ENCODE measurements around the gene MGLL.

The MGLL gene

GRCh38 chr3:127765735-127766134, 56.6 kb downstream of the MGLL start:
- TF ChIP-seq, protein P1, sequence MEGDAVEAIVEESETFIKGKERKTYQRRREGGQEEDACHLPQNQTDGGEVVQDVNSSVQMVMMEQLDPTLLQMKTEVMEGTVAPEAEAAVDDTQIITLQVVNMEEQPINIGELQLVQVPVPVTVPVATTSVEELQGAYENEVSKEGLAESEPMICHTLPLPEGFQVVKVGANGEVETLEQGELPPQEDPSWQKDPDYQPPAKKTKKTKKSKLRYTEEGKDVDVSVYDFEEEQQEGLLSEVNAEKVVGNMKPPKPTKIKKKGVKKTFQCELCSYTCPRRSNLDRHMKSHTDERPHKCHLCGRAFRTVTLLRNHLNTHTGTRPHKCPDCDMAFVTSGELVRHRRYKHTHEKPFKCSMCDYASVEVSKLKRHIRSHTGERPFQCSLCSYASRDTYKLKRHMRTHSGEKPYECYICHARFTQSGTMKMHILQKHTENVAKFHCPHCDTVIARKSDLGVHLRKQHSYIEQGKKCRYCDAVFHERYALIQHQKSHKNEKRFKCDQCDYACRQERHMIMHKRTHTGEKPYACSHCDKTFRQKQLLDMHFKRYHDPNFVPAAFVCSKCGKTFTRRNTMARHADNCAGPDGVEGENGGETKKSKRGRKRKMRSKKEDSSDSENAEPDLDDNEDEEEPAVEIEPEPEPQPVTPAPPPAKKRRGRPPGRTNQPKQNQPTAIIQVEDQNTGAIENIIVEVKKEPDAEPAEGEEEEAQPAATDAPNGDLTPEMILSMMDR (conservative IDR thresholded peaks at IDR 0.05; ENCODE audit: low read length) = no peak
- no peak for DNase-seq (ENCODE audit: low read depth)
- no peak overlapping the region for H3K4me3 ChIP-seq (ENCODE audit: low read length)

- H3K4me3 ChIP-seq (ENCODE audit: low read length) = no peak overlapping the region
- peak; percentile 54 for DNase-seq (ENCODE audit: low read depth)
- TF ChIP-seq, protein P1 (conservative IDR thresholded peaks at IDR 0.05; ENCODE audit: low read length) = 0 out of 2 replicates have a peak, but pooled peaks have one; percentile 13
Measured at GRCh38 chr3:127764841-127765362, 57.4 kb downstream of the MGLL start.

GRCh38 chr3:127764301-127764700, 58.0 kb downstream of the MGLL start:
- no peak for DNase-seq (ENCODE audit: low read depth)
- H3K4me3 ChIP-seq (ENCODE audit: low read length) = no peak overlapping the region
- TF ChIP-seq, protein P1 (conservative IDR thresholded peaks at IDR 0.05; ENCODE audit: low read length) = no peak

DNA sequence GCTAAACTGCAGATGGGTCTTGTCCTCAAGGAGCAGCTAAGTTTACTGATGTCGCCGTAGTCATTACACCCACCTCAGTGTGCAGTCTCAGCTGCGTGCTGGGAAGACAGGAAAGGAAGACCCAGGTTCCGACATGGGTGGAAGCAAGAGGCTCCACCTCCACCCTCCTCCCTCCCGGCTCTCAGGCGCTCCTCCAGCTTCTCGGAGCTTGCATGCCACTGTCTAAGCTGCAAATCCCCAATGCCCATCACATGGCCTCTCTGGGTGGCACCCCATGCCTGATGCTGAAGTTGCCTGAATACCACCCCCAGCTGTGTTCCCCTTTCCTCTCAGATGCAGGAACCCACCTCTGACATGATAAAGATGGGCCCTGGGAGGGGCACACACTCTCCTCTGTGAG, 58.5 kb downstream of the MGLL start:
- no peak for DNase-seq (ENCODE audit: low read depth)
- no peak overlapping the region for H3K4me3 ChIP-seq (ENCODE audit: low read length)
- TF ChIP-seq, protein P1 (conservative IDR thresholded peaks at IDR 0.05; ENCODE audit: low read length) = no peak

DNA sequence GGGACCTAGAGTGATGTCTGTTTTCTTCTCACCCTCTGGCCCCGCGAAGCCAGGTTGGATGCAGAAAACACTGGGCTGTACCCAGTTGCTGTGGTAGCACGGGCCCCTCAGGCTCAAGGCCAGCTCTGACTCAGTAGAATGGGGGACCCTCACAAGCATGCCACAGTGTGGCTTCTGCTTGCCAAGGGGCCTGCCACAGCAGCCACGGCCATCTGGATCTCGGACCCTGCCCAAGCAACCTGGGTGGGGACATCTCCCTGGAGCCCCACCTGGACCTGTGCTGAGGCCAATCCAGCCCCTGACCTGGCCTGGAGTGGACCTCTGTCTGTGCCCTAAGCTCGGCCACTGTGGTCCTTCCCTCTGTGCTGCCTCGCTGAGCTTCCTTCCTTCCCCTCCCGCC, 59.0 kb downstream of the MGLL start:
- TF ChIP-seq, protein P1 (conservative IDR thresholded peaks at IDR 0.05; ENCODE audit: low read length) = no peak
- DNase-seq (ENCODE audit: low read depth) = no peak
- H3K4me3 ChIP-seq (ENCODE audit: low read length) = no peak overlapping the region

DNA sequence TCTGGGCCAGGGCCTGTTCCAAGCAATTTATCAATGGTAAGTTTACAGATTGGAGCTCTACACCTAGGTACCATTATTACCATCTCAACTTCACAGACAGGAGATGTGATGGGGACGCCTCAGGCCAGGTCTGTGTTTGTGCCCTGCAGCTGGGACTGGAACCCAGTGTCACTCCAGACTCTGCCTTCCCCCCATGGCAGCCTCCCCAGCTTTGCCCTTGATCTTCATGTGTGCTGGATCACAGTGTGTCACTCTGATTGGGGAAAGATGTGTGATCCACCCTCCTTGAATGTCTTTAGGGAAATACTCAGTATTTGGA, 59.6 kb downstream of the MGLL start:
- TF ChIP-seq, protein P1 (conservative IDR thresholded peaks at IDR 0.05; ENCODE audit: low read length) = no peak
- no peak overlapping the region for H3K4me3 ChIP-seq (ENCODE audit: low read length)
- DNase-seq (ENCODE audit: low read depth) = no peak

- TF ChIP-seq, protein P1 (conservative IDR thresholded peaks at IDR 0.05; ENCODE audit: low read length) = no peak
- no peak for DNase-seq (ENCODE audit: low read depth)
- H3K4me3 ChIP-seq (ENCODE audit: low read length) = no peak overlapping the region
Measured at GRCh38 chr3:127762077-127762786, 60.1 kb downstream of the MGLL start.
